H7 (cell line): ENCODE measurements around the gene CTSH. TPM values are rescaled to one million over a fixed set of nuclear protein-coding genes. Genes with fewer than 3 reads are reported as not detected.

Source experiments
- DNase-seq: peaks from one replicate; pipeline ENCODE4 v3.0.0; 2012
- H3K27me3 ChIP-seq: 2 replicates; pipeline ENCODE4 v1.6.0; 2011; ENCODE audit warnings: mild to moderate bottlenecking, low read length; ENCODE audit not compliant: control insufficient read depth, insufficient read depth
- H3K36me3 ChIP-seq: replicated peaks from 2 replicates; pipeline ENCODE4 v1.5.1; 2011; ENCODE audit warnings: low read length; ENCODE audit not compliant: control insufficient read depth, insufficient read depth
- H3K4me3 ChIP-seq: 2 replicates; pipeline ENCODE4 v1.5.1; 2011; ENCODE audit warnings: low read depth, mild to moderate bottlenecking, control low read depth, low read length, moderate library complexity; ENCODE audit not compliant: insufficient read depth
- total RNA-seq: library from RNA; depleted of rRNA; stranded (reverse); fragments of >200 nt; shearing (Covaris generic); gene quantifications from 2 replicates; pipeline ENCODE4 v1.2.3, GENCODE V29; 2014

Gene CTSH
- total RNA-seq, 1 experiment from 2014 or later, result 16.9 TPM

GRCh38 chr15:78925956-78926743 lies 18.7 kb downstream of the CTSH start:
- H3K36me3 ChIP-seq, result peaks cover 4% of the 10 kb centered on the region
- H3K27me3 ChIP-seq, result no peaks in the 10 kb centered on the region
- no peak overlapping the region for H3K4me3 ChIP-seq
- DNase-seq, result peak; percentile 54

GRCh38 chr15:78925076-78925624 lies 19.7 kb downstream of the CTSH start:
- DNase-seq, result peak; percentile 28
- Histone ChIP-seq H3K27me3 (no peaks in the 10 kb centered on the region), H3K36me3 (peaks cover 4% of the 10 kb centered on the region), H3K4me3 (no peak overlapping the region)

- peak; percentile 50 for DNase-seq
- peaks cover 4% of the 10 kb centered on the region for H3K36me3 ChIP-seq
- H3K27me3 ChIP-seq, result no peaks in the 10 kb centered on the region
- no peak overlapping the region for H3K4me3 ChIP-seq
These were observed 21.1 kb downstream of the CTSH start for GRCh38 chr15:78923480-78924360.

GRCh38 chr15:78923015-78923414 lies 21.8 kb downstream of the CTSH start:
- peak; percentile 18 for DNase-seq
- peaks cover 5% of the 10 kb centered on the region for H3K36me3 ChIP-seq
- no peaks in the 10 kb centered on the region for H3K27me3 ChIP-seq
- no peak overlapping the region for H3K4me3 ChIP-seq

GRCh38 chr15:78922527-78922926 lies 22.3 kb downstream of the CTSH start:
- DNase-seq, result peak; percentile 33
- Histone ChIP-seq H3K36me3 (peaks cover 5% of the 10 kb centered on the region), H3K4me3 (no peak overlapping the region)

GRCh38 chr15:78921940-78922339 lies 22.9 kb downstream of the CTSH start:
- Histone ChIP-seq H3K4me3 (no peak overlapping the region), H3K27me3 (no peaks in the 10 kb centered on the region), H3K36me3 (peaks cover 3% of the 10 kb centered on the region)
- no peak for DNase-seq

More at GRCh38 chr15:78922527-78922926, 22.3 kb downstream of the CTSH start:
- H3K27me3 ChIP-seq, result no peaks in the 10 kb centered on the region

- Histone ChIP-seq H3K36me3 (peaks cover 3% of the 10 kb centered on the region), H3K27me3 (no peaks in the 10 kb centered on the region), H3K4me3 (no peak overlapping the region)
- peak; percentile 32 for DNase-seq
These were observed 23.3 kb downstream of the CTSH start for GRCh38 chr15:78921517-78921916.

GRCh38 chr15:78917888-78918287 lies 27.0 kb downstream of the CTSH start:
- peaks cover 7% of the 10 kb centered on the region for H3K36me3 ChIP-seq
- no peak overlapping the region for H3K4me3 ChIP-seq
- H3K27me3 ChIP-seq, result no peaks in the 10 kb centered on the region
- DNase-seq, result peak; percentile 34

GRCh38 chr15:78916088-78916487 lies 28.8 kb downstream of the CTSH start:
- no peak for DNase-seq

GRCh38 chr15:78915341-78916087 lies 29.3 kb downstream of the CTSH start:
- Histone ChIP-seq H3K4me3 (no peak overlapping the region), H3K36me3 (peaks cover 9% of the 10 kb centered on the region), H3K27me3 (no peaks in the 10 kb centered on the region)
- DNase-seq, result peak; percentile 9

More at GRCh38 chr15:78916088-78916487, 28.8 kb downstream of the CTSH start:
- H3K36me3 ChIP-seq, result peaks cover 5% of the 10 kb centered on the region
- H3K27me3 ChIP-seq, result no peaks in the 10 kb centered on the region
- no peak overlapping the region for H3K4me3 ChIP-seq

- H3K36me3 ChIP-seq, result peaks cover 16% of the 10 kb centered on the region
- no peaks in the 10 kb centered on the region for H3K27me3 ChIP-seq
- DNase-seq, result peak; percentile 78
- H3K4me3 ChIP-seq, result no peak overlapping the region
These were observed 30.6 kb downstream of the CTSH start for GRCh38 chr15:78914027-78914764.

- DNase-seq, result peak; percentile 8
- Histone ChIP-seq H3K27me3 (no peaks in the 10 kb centered on the region), H3K4me3 (no peak overlapping the region), H3K36me3 (peaks cover 15% of the 10 kb centered on the region)
These were observed 31.8 kb downstream of the CTSH start for GRCh38 chr15:78913012-78913411.

GRCh38 chr15:78912316-78912715 lies 32.5 kb downstream of the CTSH start:
- Histone ChIP-seq H3K4me3 (no peak overlapping the region), H3K27me3 (no peaks in the 10 kb centered on the region), H3K36me3 (peaks cover 15% of the 10 kb centered on the region)
- no peak for DNase-seq
